Astrocyte (in vitro differentiated cells and primary cell): ENCODE measurements around the gene EPB41L4B. TPM values are rescaled to one million over a fixed set of nuclear protein-coding genes. Genes with fewer than 3 reads are reported as not detected.
A peak's percentile ranks its signal among the peaks of the same experiment; 100 is the strongest.

ENCODE experiments used
- DNase-seq: peaks from one replicate; pipeline ENCODE4 v3.0.0-alpha.2; 2010; ENCODE audit warnings: low read depth
- FAIRE-seq: peaks from 2 replicates; lab custom pipeline; 2011; peaks lifted over from hg19 to GRCh38; lab: Jason Lieb, UNC
- H2AFZ ChIP-seq: 2 replicates; pipeline ENCODE4 v1.6.0; 2012; ENCODE audit warnings: low read depth, low read length, inconsistent platforms
- H3K27ac ChIP-seq: 2 replicates; pipeline ENCODE4 v1.5.1; 2011; ENCODE audit warnings: low read depth, low read length, inconsistent platforms
- H3K27me3 ChIP-seq: 2 replicates; pipeline ENCODE4 v1.6.0; 2011; ENCODE audit warnings: low read length, inconsistent platforms; ENCODE audit not compliant: insufficient read depth
- H3K36me3 ChIP-seq: 2 replicates; pipeline ENCODE4 v1.5.1; 2011; ENCODE audit warnings: low read length, inconsistent platforms; ENCODE audit not compliant: insufficient read depth
- H3K4me1 ChIP-seq: 2 replicates; pipeline ENCODE4 v1.5.1; 2011; ENCODE audit warnings: low read length, inconsistent platforms; ENCODE audit not compliant: insufficient read depth
- H3K4me2 ChIP-seq: 2 replicates; pipeline ENCODE4 v1.6.0; 2012; ENCODE audit warnings: low read length, inconsistent platforms
- H3K4me3 ChIP-seq: 2 replicates; pipeline ENCODE4 v1.5.1; 2011; ENCODE audit warnings: low read depth, mild to moderate bottlenecking, low read length, inconsistent platforms; ENCODE audit not compliant: insufficient read depth
- H3K79me2 ChIP-seq: 2 replicates; pipeline ENCODE4 v1.6.0; 2012; ENCODE audit warnings: mild to moderate bottlenecking, low read length, inconsistent platforms; ENCODE audit not compliant: insufficient read depth
- H3K9ac ChIP-seq: 2 replicates; pipeline ENCODE4 v1.6.0; 2012; ENCODE audit warnings: mild to moderate bottlenecking, low read length, inconsistent platforms
- H3K9me3 ChIP-seq: 2 replicates; pipeline ENCODE4 v1.5.1; 2012; ENCODE audit warnings: low read depth, mild to moderate bottlenecking, low read length, inconsistent platforms; ENCODE audit not compliant: insufficient read depth
- H4K20me1 ChIP-seq: 2 replicates; pipeline ENCODE4 v1.6.0; 2012; ENCODE audit warnings: low read length, inconsistent platforms; ENCODE audit not compliant: insufficient read depth
- H3K27ac Mint-ChIP-seq: one replicate; pipeline ENCODE4 v1.8.0; 2021; ENCODE audit warnings: mild to moderate bottlenecking, mixed read lengths; ENCODE audit not compliant: unreplicated experiment
- H3K27me3 Mint-ChIP-seq: one replicate; pipeline ENCODE4 v1.8.0; 2021; ENCODE audit warnings: low read depth, mixed read lengths; ENCODE audit not compliant: unreplicated experiment
- H3K36me3 Mint-ChIP-seq: one replicate; pipeline ENCODE4 v1.8.0; 2021; ENCODE audit warnings: low read depth, mixed read lengths; ENCODE audit not compliant: unreplicated experiment
- H3K4me1 Mint-ChIP-seq: one replicate; pipeline ENCODE4 v1.8.0; 2021; ENCODE audit warnings: low read depth, mixed read lengths; ENCODE audit not compliant: unreplicated experiment
- H3K4me3 Mint-ChIP-seq: one replicate; pipeline ENCODE4 v1.8.0; 2021; ENCODE audit warnings: mild to moderate bottlenecking, moderate library complexity, mixed read lengths; ENCODE audit not compliant: unreplicated experiment
- H3K9me3 Mint-ChIP-seq: one replicate; pipeline ENCODE4 v1.8.0; 2021; ENCODE audit warnings: mild to moderate bottlenecking, mixed read lengths; ENCODE audit not compliant: unreplicated experiment
- CTCF ChIP-seq: IDR thresholded peaks from 2 replicates; pipeline ENCODE4 v1.5.1; 2011; ENCODE audit warnings: low read depth, mild to moderate bottlenecking, inconsistent platforms, low read length, moderate library complexity; ENCODE audit not compliant: insufficient read depth
- EZH2 ChIP-seq: IDR thresholded peaks from 2 replicates; pipeline ENCODE4 v1.6.1; 2012; ENCODE audit warnings: mild to moderate bottlenecking, low read length, inconsistent platforms; ENCODE audit not compliant: insufficient read depth
- total RNA-seq: library from RNA; stranded (reverse); gene quantifications from 2 replicates; pipeline ENCODE4 v1.2.1, GENCODE V29; 2021

EPB41L4B gene
- total RNA-seq, 1 donor from 2014 or later: 2.0 TPM

- Histone ChIP-seq H3K27me3 (peaks cover 31% of the 10 kb centered on the region), H3K4me1 (no peaks in the 10 kb centered on the region), H3K9ac (no peak overlapping the region), H4K20me1 (no peaks in the 10 kb centered on the region), H3K9me3 (no peaks in the 10 kb centered on the region), H3K4me3 (no peak overlapping the region), H3K27ac (no peak overlapping the region), H3K79me2 (no peaks in the 10 kb centered on the region), H3K4me2 (peak overlapping the region; percentile 82), H3K36me3 (no peaks in the 10 kb centered on the region), H2AFZ (no peak overlapping the region)
- Mint-ChIP-seq H3K4me1 (no peaks in the 10 kb centered on the region), H3K9me3 (peaks cover 13% of the 10 kb centered on the region), H3K36me3 (no peaks in the 10 kb centered on the region), H3K4me3 (peak overlapping the region; percentile 46), H3K27ac (no peak overlapping the region), H3K27me3 (peaks cover 59% of the 10 kb centered on the region)
- TF ChIP-seq EZH2 (no peak), CTCF (no peak)
- DNase-seq (no peak), FAIRE-seq (no peak)
Measured at GRCh38 chr9:109166171-109166770, 154.6 kb downstream of the EPB41L4B start.

GRCh38 chr9:109164042-109164441 lies 156.8 kb downstream of the EPB41L4B start:
- Mint-ChIP-seq H3K36me3 (no peaks in the 10 kb centered on the region), H3K4me3 (no peak overlapping the region), H3K27ac (no peak overlapping the region), H3K4me1 (no peaks in the 10 kb centered on the region), H3K9me3 (peaks cover 13% of the 10 kb centered on the region), H3K27me3 (peaks cover 63% of the 10 kb centered on the region)
- H2AFZ ChIP-seq: no peak overlapping the region
- H3K9ac ChIP-seq: no peak overlapping the region
- TF ChIP-seq CTCF: no peak
- H3K36me3 ChIP-seq: no peaks in the 10 kb centered on the region
- H3K27me3 ChIP-seq: peaks cover 33% of the 10 kb centered on the region
- DNase-seq (no peak), FAIRE-seq (no peak)
- H3K4me3 ChIP-seq: no peak overlapping the region
- no peaks in the 10 kb centered on the region for H3K9me3 ChIP-seq
- H3K4me1 ChIP-seq: no peaks in the 10 kb centered on the region
- H3K4me2 ChIP-seq: no peak overlapping the region
- H3K79me2 ChIP-seq: no peaks in the 10 kb centered on the region
- H3K27ac ChIP-seq: no peak overlapping the region
- H4K20me1 ChIP-seq: no peaks in the 10 kb centered on the region

GRCh38 chr9:109163194-109163593 lies 157.7 kb downstream of the EPB41L4B start:
- H2AFZ ChIP-seq: no peak overlapping the region
- H3K9me3 ChIP-seq: no peaks in the 10 kb centered on the region
- no peak overlapping the region for H3K4me3 Mint-ChIP-seq
- no peak overlapping the region for H3K9ac ChIP-seq
- peaks cover 30% of the 10 kb centered on the region for H3K27me3 ChIP-seq
- peaks cover 13% of the 10 kb centered on the region for H3K9me3 Mint-ChIP-seq
- H3K36me3 Mint-ChIP-seq: no peaks in the 10 kb centered on the region
- DNase-seq: no peak
- no peak overlapping the region for H3K27ac ChIP-seq
- no peak for TF ChIP-seq CTCF
- no peak for TF ChIP-seq EZH2
- FAIRE-seq: no peak
- no peak overlapping the region for H3K27ac Mint-ChIP-seq
- no peaks in the 10 kb centered on the region for H3K4me1 ChIP-seq
- H4K20me1 ChIP-seq: no peaks in the 10 kb centered on the region
- peaks cover 58% of the 10 kb centered on the region for H3K27me3 Mint-ChIP-seq
- H3K36me3 ChIP-seq: no peaks in the 10 kb centered on the region
- no peak overlapping the region for H3K4me2 ChIP-seq
- no peaks in the 10 kb centered on the region for H3K79me2 ChIP-seq
- no peaks in the 10 kb centered on the region for H3K4me1 Mint-ChIP-seq
- H3K4me3 ChIP-seq: no peak overlapping the region
